Parathyroid adenoma (tissue), 2 donors: ENCODE results near the gene GK.

Experiments
- H2AFZ ChIP-seq: fragments of 300-600 bp; sonication (generic); one replicate; pipeline ENCODE4 v1.7.0; 2017; ENCODE audit warnings: antibody characterized with exemption, mild to moderate bottlenecking
- H3K27ac ChIP-seq: fragments of 300-600 bp; sonication (generic); one replicate; pipeline ENCODE4 v1.7.0; 2017
- H3K27me3 ChIP-seq: fragments of 300-600 bp; sonication (generic); one replicate; pipeline ENCODE4 v1.7.0; 2017; ENCODE audit warnings: low read length; ENCODE audit not compliant: control insufficient read depth, insufficient read depth
- H3K36me3 ChIP-seq: fragments of 300-600 bp; sonication (generic); one replicate; pipeline ENCODE4 v1.7.0; 2017; ENCODE audit warnings: low read length; ENCODE audit not compliant: control insufficient read depth, insufficient read depth
- H3K4me1 ChIP-seq: fragments of 300-600 bp; sonication (generic); one replicate; pipeline ENCODE4 v1.7.0; 2017; ENCODE audit warnings: control low read depth
- H3K4me2 ChIP-seq: fragments of 300-600 bp; sonication (generic); one replicate; pipeline ENCODE4 v1.7.0; 2017; ENCODE audit warnings: low read length
- H3K4me3 ChIP-seq: fragments of 300-600 bp; sonication (generic); one replicate; pipeline ENCODE4 v1.7.0; 2017; ENCODE audit warnings: low read depth, low read length
- H3K79me2 ChIP-seq: fragments of 300-600 bp; sonication (generic); one replicate; pipeline ENCODE4 v1.7.0; 2017; ENCODE audit warnings: control low read depth
- H3K9ac ChIP-seq: fragments of 300-600 bp; sonication (generic); one replicate; pipeline ENCODE4 v1.7.0; 2017; ENCODE audit warnings: mild to moderate bottlenecking
- H3K9me3 ChIP-seq: fragments of 300-600 bp; sonication (generic); one replicate; pipeline ENCODE4 v1.7.0; 2017; ENCODE audit warnings: low read length; ENCODE audit not compliant: control insufficient read depth
- CTCF ChIP-seq: fragments of 300-600 bp; sonication (generic); IDR thresholded peaks from one replicate; pipeline ENCODE4 v1.7.0; 2017; ENCODE audit warnings: antibody characterized with exemption, mild to moderate bottlenecking
- donor health status: primary hyperparathyroidism.

The GK gene

DNA sequence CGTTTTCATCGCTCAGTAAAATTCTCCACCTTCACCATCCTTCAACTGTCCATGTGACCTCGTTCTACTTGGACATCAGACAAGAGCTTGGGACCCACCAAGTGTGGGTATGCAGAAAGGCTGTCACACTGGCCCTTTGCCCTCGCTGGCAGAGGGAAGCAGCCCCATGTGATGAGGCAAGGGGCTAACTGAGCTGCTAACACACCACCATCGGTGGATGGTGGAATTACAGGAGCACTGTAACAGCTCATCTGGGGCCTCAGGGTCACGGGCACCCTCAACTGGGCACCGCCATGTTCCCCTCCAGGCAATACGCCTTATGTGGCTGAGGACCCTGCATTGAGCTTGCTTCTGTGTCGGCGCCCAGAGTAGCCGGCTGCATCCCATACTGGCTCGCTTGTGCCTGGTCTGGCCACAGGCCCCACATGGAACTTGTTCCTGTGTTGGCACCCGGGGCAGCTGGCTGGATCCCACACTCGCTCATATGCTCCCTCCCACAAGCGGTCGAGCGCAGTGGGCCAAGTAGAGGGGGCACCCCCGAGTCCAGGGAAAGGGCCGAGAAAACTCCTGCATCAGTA is 126.3 kb downstream of the GK start:
- Histone ChIP-seq H3K79me2 (no peaks in the 10 kb centered on the region), H3K9me3 (no peaks in the 10 kb centered on the region), H2AFZ (no peak overlapping the region), H3K4me3 (no peak overlapping the region), H3K4me1 (no peaks in the 10 kb centered on the region), H3K9ac (no peak overlapping the region), H3K36me3 (no peaks in the 10 kb centered on the region), H3K27ac (no peak overlapping the region), H3K4me2 (no peak overlapping the region), H3K27me3 (no peaks in the 10 kb centered on the region)
- no peak for TF ChIP-seq CTCF
